PFSK-1 (cell line): ENCODE measurements around the gene MAJIN.

Experiments
- FOXP2 ChIP-seq: optimal IDR thresholded peaks from 2 replicates; pipeline ENCODE3; 2011; ENCODE audit warnings: borderline replicate concordance, control low read depth, inconsistent platforms; ENCODE audit not compliant: insufficient read depth; ENCODE audit errors: extremely low read length, extremely low read depth
- POLR2AphosphoS5 ChIP-seq: IDR thresholded peaks from 2 replicates; pipeline ENCODE4 v1.6.1; 2012; ENCODE audit warnings: low read depth, mild to moderate bottlenecking, control low read depth, low read length, moderate library complexity
- REST ChIP-seq, 2 experiments: IDR thresholded peaks; 2 replicates each; pipeline versions ENCODE4 v1.6.1 to v1.8.0; 2011 to 2012; ENCODE audit warnings: low read depth in 2 of 2, low read length in 2 of 2, control low read depth in 1 of 2, inconsistent platforms in 1 of 2, mild to moderate bottlenecking in 1 of 2, moderate library complexity in 1 of 2; ENCODE audit not compliant: insufficient read depth in 1 of 2
- SIN3A ChIP-seq: IDR thresholded peaks from 2 replicates; pipeline ENCODE4 v1.6.1; 2012; ENCODE audit warnings: mild to moderate bottlenecking, low read length, moderate library complexity, borderline replicate concordance; ENCODE audit not compliant: insufficient read depth
- TAF1 ChIP-seq: IDR thresholded peaks from 2 replicates; pipeline ENCODE4 v1.6.1; 2012; ENCODE audit warnings: low read length, control low read depth, borderline replicate concordance; ENCODE audit not compliant: insufficient read depth

DNA sequence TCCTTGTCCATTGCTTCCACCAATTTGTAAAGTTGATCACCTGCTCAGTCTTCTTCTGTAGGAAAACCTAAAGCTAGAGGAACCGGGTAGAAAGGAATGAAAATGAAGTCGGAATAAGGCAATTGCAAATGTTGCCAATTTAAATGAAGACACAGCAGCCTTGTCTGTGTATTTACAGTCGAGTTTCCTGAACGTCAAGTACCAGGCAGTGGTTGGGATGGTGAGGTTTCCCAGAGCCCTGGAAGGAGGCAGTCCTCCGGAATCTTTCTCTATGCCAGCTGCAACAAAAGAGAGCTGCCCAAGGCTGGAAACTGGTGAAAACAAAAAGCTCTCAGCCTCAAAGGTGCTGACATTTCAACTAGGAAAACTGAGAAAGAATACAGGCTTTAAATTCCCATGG lies 17.7 kb downstream of the MAJIN start:
- TF ChIP-seq POLR2AphosphoS5 = no peak
- TF ChIP-seq TAF1 = no peak
- TF ChIP-seq SIN3A = no peak
- no peak for TF ChIP-seq FOXP2
- no peak for TF ChIP-seq REST (IDR thresholded peaks at IDR 0.05; ENCODE audit: insufficient read depth in 1 of 2, low read depth in 2 of 2, low read length in 2 of 2)
